ENCODE data around the gene KLF5.
"Not testable (repeated sequence)": the region's sequence is repeated elsewhere in the genome, so short reads cannot be mapped to it uniquely, and the experiment has no call there.

KLF5 gene

GRCh38 chr13:73058736-73059459 lies at the start of gene KLF5:
Gene KLF5, plus strand, starts transcription at chr13:73059005. Its CDS starts 323 bp downstream, at chr13:73059328.
- peak; percentile 98 for DNase-seq (ENCODE audit: low spot score)

- DNase-seq (ENCODE audit: low spot score), result no peak
Observed at GRCh38 chr13:73011751-73012150, 47.1 kb upstream of the KLF5 start.

GRCh38 chr13:73015805-73016204 lies 43.0 kb upstream of the KLF5 start:
- no peak for DNase-seq (ENCODE audit: low spot score)

GRCh38 chr13:73018336-73018735 lies 40.5 kb upstream of the KLF5 start:
- no peak for DNase-seq (ENCODE audit: low spot score)

- DNase-seq (ENCODE audit: low spot score), result no peak
Observed at GRCh38 chr13:73025217-73026012, 33.4 kb upstream of the KLF5 start.

GRCh38 chr13:73034901-73035300 lies 23.9 kb upstream of the KLF5 start:
- no peak for DNase-seq (ENCODE audit: low spot score)

- DNase-seq (ENCODE audit: low spot score), result no peak
Observed at GRCh38 chr13:73035660-73036059, 23.1 kb upstream of the KLF5 start.

- no peak for DNase-seq (ENCODE audit: low spot score)
Observed at GRCh38 chr13:73036566-73036965, 22.2 kb upstream of the KLF5 start.

- no peak for DNase-seq (ENCODE audit: low spot score)
Observed at GRCh38 chr13:73038064-73038463, 20.7 kb upstream of the KLF5 start.

- no peak for DNase-seq (ENCODE audit: low spot score)
Observed at GRCh38 chr13:73039201-73040108, 19.4 kb upstream of the KLF5 start.

- peak; percentile 46 for DNase-seq (ENCODE audit: low spot score)
Observed at GRCh38 chr13:73040484-73040883, 18.3 kb upstream of the KLF5 start.

- peak; percentile 65 for DNase-seq (ENCODE audit: low spot score)
Observed at GRCh38 chr13:73040968-73041596, 17.7 kb upstream of the KLF5 start.

- no peak for DNase-seq (ENCODE audit: low spot score)
Observed at GRCh38 chr13:73045031-73045430, 13.8 kb upstream of the KLF5 start.

GRCh38 chr13:73048615-73049014 lies 10.2 kb upstream of the KLF5 start:
- not testable (repeated sequence) for DNase-seq (ENCODE audit: low spot score)

GRCh38 chr13:73054712-73055111 lies 4.1 kb upstream of the KLF5 start:
- no peak for DNase-seq (ENCODE audit: low spot score)

GRCh38 chr13:73055813-73056564 lies 2.8 kb upstream of the KLF5 start:
- peak; percentile 84 for DNase-seq (ENCODE audit: low spot score)

- no peak for DNase-seq (ENCODE audit: low spot score)
Observed at GRCh38 chr13:73056565-73056962, 2.2 kb upstream of the KLF5 start.

- DNase-seq (ENCODE audit: low spot score), result peak; percentile 64
Observed at GRCh38 chr13:73057284-73058063, 1.3 kb upstream of the KLF5 start.

- no peak for DNase-seq (ENCODE audit: low spot score)
Observed at GRCh38 chr13:73058064-73058313, 816 bp upstream of the KLF5 start.

- DNase-seq (ENCODE audit: low spot score), result no peak
Observed at GRCh38 chr13:73058432-73058735, 421 bp upstream of the KLF5 start.

Data from LoVo (cell line).